ENCODE results near the gene APOBR.

DNA sequence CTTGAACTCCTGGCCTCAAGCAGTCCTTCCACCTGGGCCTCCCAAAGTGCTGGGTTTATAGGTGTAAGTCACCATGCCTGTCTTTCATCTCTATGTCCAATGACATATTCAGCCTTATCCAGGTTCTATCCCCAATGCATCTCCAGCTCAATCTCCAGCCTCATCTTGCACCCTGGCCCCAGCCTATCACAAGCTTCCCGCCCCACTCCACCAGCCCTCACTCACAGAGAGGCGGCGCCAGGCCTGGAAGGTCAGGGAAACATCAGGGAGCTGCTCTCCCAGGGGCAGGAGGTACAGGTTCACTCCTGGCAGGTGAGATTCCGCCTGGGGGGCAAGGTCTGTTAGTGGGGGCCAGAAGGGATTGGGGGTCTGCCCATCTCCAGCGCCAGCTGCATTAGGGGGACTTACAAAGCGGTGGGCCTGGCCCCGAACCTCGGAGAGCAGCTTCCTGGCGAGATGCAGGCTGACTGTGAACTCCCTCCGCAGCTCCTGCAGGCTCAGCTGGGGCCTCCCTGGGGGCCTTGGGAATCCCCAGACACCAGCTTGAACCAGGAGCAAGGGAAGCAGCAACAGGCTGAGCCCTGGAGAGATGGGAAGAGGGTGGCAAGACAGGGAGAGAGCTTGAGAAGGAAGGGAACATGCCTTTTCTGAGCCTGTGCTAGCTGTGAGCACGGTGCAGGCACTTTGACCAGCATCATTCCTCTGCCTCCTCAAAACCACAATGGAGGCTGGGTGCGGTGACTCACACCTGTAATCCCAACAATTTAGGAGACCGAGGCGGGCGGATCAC lies 9.2 kb downstream of the APOBR start:
- TF ChIP-seq POLR2A (IDR thresholded peaks at IDR 0.05): no peak
- TF ChIP-seq, protein P1, sequence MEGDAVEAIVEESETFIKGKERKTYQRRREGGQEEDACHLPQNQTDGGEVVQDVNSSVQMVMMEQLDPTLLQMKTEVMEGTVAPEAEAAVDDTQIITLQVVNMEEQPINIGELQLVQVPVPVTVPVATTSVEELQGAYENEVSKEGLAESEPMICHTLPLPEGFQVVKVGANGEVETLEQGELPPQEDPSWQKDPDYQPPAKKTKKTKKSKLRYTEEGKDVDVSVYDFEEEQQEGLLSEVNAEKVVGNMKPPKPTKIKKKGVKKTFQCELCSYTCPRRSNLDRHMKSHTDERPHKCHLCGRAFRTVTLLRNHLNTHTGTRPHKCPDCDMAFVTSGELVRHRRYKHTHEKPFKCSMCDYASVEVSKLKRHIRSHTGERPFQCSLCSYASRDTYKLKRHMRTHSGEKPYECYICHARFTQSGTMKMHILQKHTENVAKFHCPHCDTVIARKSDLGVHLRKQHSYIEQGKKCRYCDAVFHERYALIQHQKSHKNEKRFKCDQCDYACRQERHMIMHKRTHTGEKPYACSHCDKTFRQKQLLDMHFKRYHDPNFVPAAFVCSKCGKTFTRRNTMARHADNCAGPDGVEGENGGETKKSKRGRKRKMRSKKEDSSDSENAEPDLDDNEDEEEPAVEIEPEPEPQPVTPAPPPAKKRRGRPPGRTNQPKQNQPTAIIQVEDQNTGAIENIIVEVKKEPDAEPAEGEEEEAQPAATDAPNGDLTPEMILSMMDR (IDR thresholded peaks at IDR 0.05): no peak

Measured in testis (tissue), 2 donors.